Measurements from ENCODE around the gene METTL13. TPM values are rescaled to one million over a fixed set of nuclear protein-coding genes. Genes with fewer than 3 reads are reported as not detected.

METTL13 gene
- total and polyA plus RNA-seq, 4 donors, result 10.4 to 28.4 (median 23.8) TPM

GRCh38 chr1:171786534-171786933, 5.1 kb downstream of the METTL13 start:
- no peak for ATAC-seq (ENCODE audit: insufficient read depth, low FRiP score)
- H3K36me3 ChIP-seq (ENCODE audit: control insufficient read depth in 4 of 4, insufficient read depth in 4 of 4, low read length in 4 of 4), result peaks cover 39 to 56% (median 43%) of the 10 kb centered on the region in 4 donors

GRCh38 chr1:171787686-171788480, 6.4 kb downstream of the METTL13 start:
- ATAC-seq (ENCODE audit: insufficient read depth, low FRiP score), result no peak
- Histone ChIP-seq H3K9me3 (ENCODE audit: control insufficient read depth in 4 of 4, insufficient read depth in 3 of 4, low read length in 3 of 4) (no peaks in the 10 kb centered on the region), H3K4me3 (no peak overlapping the region), H3K36me3 (ENCODE audit: control insufficient read depth in 4 of 4, insufficient read depth in 4 of 4, low read length in 4 of 4) (peaks cover 44 to 69% (median 50%) of the 10 kb centered on the region in 4 donors), H3K27ac (ENCODE audit: low read depth in 1 of 2, low read length in 1 of 2) (no peak overlapping the region), H3K27me3 (ENCODE audit: control insufficient read depth in 3 of 3, insufficient read depth in 3 of 3, low read length in 2 of 3) (no peaks in the 10 kb centered on the region), H3K4me1 (ENCODE audit: control insufficient read depth in 5 of 5, insufficient read depth in 5 of 5, low read length in 5 of 5) (peaks cover 0 to 7% (median under 1%) of the 10 kb centered on the region in 5 donors), H3K9ac (ENCODE audit: insufficient read depth in 1 of 2, low read length in 2 of 2) (no peak overlapping the region)
- TF ChIP-seq CTCF (IDR thresholded peaks at IDR 0.05; ENCODE audit: control extremely low read depth, extremely low read depth), result no peak
- DNase-seq, result no peak
- WGBS, 2 donors, result 95 to 96% methylated on average over 15 of the region's 15 CpGs

More at GRCh38 chr1:171786534-171786933, 5.1 kb downstream of the METTL13 start:
- H3K9me3 ChIP-seq (ENCODE audit: control insufficient read depth in 4 of 4, insufficient read depth in 3 of 4, low read length in 3 of 4), result no peaks in the 10 kb centered on the region
- no peaks in the 10 kb centered on the region for H3K27me3 ChIP-seq (ENCODE audit: control insufficient read depth in 3 of 3, insufficient read depth in 3 of 3, low read length in 2 of 3)
- H3K4me3 ChIP-seq, result no peak overlapping the region
- H3K9ac ChIP-seq (ENCODE audit: insufficient read depth in 1 of 2, low read length in 2 of 2), result no peak overlapping the region
- no peak for DNase-seq
- TF ChIP-seq CTCF (IDR thresholded peaks at IDR 0.05; ENCODE audit: control extremely low read depth, extremely low read depth), result no peak
- 95 to 98% methylated on average over 2 of the region's 2 CpGs for WGBS, 2 donors
- H3K27ac ChIP-seq (ENCODE audit: low read depth in 1 of 2, low read length in 1 of 2), result no peak overlapping the region
- peaks cover 0 to 12% (median 5%) of the 10 kb centered on the region in 5 donors for H3K4me1 ChIP-seq (ENCODE audit: control insufficient read depth in 5 of 5, insufficient read depth in 5 of 5, low read length in 5 of 5)

DNA sequence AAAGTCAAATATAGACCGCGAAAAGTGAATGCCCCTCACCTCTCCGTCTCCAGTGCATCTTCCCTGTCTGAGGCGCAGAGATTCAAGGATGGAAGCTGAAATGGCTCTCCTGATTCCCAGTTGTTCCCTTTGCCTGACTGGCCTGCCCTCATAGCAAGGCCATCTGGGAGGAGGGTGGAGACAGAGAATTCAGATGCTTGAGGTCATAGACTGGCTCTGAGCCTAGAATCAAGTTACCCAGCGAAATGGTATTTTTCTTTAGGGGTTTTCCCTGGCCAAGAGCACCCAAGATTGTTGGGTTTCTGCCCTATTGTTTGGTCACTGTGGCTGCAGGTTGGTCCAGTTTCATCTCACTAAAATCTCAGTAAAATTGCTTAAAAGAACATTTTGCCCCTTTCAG, 7.2 kb downstream of the METTL13 start:
- no peak overlapping the region for H3K27ac ChIP-seq (ENCODE audit: low read depth in 1 of 2, low read length in 1 of 2)
- WGBS, 2 donors, result 85 to 96% methylated on average over 5 of the region's 5 CpGs
- no peak for TF ChIP-seq CTCF (IDR thresholded peaks at IDR 0.05; ENCODE audit: control extremely low read depth, extremely low read depth)
- ATAC-seq (ENCODE audit: insufficient read depth, low FRiP score) (no peak), DNase-seq (no peak)
- no peaks in the 10 kb centered on the region for H3K9me3 ChIP-seq (ENCODE audit: control insufficient read depth in 4 of 4, insufficient read depth in 3 of 4, low read length in 3 of 4)
- peaks cover 0 to 7% (median 0%) of the 10 kb centered on the region in 5 donors for H3K4me1 ChIP-seq (ENCODE audit: control insufficient read depth in 5 of 5, insufficient read depth in 5 of 5, low read length in 5 of 5)
- H3K9ac ChIP-seq (ENCODE audit: insufficient read depth in 1 of 2, low read length in 2 of 2), result no peak overlapping the region
- H3K4me3 ChIP-seq, result no peak overlapping the region
- H3K36me3 ChIP-seq (ENCODE audit: control insufficient read depth in 4 of 4, insufficient read depth in 4 of 4, low read length in 4 of 4), result peaks cover 47 to 67% (median 53%) of the 10 kb centered on the region in 4 donors
- H3K27me3 ChIP-seq (ENCODE audit: control insufficient read depth in 3 of 3, insufficient read depth in 3 of 3, low read length in 2 of 3), result no peaks in the 10 kb centered on the region
